GM19397 (cell line): ENCODE data around the gene GLIS2.

Experiments used
- ATAC-seq: cut with Tn5 transposase; IDR thresholded peaks from one replicate; pipeline ENCODE4 v1.9.1; 2021; ENCODE audit warnings: mild to moderate bottlenecking, moderate library complexity; ENCODE audit not compliant: unreplicated experiment

Gene GLIS2

GRCh38 chr16:4295581-4295980 lies 20.3 kb upstream of the GLIS2 start:
- no peak for ATAC-seq

DNA sequence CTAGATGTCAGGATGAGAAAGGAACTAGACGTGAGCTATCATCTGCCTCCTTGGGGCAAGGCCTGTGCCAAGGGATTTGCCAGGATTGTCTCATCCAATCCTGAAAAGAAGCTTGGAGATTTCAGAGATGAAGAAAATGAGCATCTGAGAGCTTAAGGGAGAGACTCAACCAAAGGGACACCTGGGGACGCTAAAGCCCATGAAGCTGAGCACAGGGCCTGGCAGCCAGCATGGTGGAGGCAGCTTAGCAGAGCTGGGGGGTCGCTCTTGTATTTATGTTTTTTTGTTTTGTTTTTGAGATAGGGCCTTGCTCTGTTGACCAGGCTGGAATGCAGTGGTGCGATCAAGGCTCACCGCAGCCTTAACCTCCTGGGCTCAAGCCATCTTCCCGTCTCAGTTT lies 18.4 kb upstream of the GLIS2 start:
- ATAC-seq = no peak

DNA sequence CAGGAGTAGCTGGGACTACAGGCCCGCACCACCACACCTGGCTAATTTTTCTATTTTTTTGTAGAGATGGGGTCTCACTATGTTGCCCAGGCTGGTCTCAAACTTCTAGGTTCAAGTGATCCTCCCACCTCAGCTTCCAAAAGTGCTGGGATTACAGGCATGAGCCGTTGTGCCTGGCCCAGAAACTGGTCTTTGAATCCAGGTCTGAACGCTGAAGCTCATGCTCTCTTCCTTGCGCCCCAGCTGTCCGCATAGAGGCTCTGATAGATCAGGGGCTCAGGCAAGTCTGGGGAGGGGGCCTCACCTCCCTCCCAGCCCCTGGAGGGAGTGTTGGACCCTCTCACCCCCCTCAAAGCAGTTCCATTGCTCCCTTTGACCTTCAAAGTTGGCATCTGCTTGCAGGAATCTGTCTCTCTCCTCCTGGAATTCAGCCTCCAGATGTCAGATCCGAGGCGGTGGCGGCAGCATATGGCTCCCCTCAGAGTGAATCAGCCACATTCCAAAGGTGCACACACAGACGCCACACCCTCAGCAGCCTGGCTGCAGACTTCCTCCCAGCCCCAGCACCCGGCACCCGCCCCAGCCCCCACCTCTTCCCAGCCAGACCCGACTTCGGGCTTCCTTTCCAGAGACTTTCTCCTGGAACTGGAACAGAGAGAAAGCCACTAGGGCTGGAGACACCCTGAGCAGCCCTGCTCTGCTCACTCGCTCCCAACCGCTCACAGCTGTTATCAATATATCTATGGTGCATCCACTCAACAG lies 16.9 kb upstream of the GLIS2 start:
- ATAC-seq = no peak

DNA sequence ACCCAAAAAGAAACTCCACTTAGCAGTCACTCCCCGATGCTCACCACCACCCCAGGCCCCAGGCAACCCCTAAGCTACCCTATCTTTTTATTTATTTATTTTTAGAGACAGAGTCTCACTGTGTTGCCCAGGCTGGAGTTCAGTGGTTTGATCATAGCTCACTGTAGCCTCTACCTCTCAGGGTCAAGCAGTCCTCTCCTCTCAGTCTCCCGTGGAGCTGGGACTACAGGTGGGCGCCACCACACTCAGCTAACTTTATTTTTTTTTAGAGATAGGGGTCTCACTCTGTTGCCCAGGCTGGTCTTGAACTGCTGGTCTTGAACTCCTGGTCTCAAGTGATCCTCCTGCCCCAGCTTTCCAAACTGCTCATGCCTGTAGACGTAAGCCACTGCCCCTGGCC lies 14.7 kb upstream of the GLIS2 start:
- ATAC-seq = no peak

DNA sequence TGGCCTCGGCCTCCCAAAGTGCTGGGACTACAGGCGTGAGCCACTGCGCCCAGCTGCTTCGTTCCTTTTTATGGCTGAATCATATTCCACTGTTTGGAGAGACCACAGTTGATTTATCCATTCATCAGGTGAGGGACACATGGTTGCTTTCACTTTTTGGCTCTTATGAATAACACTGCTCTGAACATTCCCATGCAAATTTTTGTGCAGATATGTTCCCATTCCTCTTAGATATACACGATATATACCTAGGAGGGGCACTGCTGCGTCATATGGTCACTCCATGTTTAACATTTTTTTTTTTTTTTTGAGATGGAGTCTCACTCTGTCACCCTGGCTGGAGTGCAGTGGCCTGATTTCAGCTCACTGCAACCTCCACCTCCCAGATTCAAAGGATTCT lies 13.9 kb upstream of the GLIS2 start:
- ATAC-seq = no peak

GRCh38 chr16:4303973-4304372 lies 11.9 kb upstream of the GLIS2 start:
- ATAC-seq = no peak

DNA sequence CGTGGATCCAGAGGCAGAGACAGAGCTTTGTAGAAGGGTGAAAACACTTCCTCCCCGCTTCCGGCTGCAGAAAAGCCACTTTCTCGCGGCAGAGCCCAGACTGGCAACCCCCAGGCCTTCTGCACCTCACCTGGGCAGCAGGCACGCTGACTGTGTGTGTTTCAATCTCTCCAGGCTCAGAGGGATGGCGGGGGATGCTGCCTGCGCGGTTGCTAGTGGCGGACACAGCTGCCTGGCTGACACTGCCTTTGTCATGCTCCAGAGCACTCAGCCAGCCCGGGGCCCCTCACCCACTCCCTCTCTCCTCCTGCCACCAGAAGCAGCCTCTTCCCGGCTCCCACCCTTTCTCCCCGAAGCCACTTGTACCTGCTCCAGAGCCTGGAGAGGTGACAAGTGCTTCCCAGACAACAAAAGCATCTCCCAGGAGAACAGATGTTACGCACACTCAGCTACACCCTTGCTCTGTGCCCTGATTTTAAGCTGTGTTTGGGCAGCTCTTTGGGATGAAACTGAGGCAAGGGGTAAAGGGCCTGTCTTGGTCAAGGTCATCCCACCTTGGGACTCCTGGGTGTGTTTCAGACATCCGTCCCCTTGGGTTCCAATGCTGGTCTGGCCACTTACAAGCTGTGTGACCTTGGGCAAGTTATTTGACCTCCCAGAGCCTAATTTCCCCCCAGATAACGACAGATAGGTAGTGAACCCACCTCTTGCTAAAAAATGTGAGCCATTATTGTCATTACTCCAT lies 9.2 kb upstream of the GLIS2 start:
- ATAC-seq = no peak

DNA sequence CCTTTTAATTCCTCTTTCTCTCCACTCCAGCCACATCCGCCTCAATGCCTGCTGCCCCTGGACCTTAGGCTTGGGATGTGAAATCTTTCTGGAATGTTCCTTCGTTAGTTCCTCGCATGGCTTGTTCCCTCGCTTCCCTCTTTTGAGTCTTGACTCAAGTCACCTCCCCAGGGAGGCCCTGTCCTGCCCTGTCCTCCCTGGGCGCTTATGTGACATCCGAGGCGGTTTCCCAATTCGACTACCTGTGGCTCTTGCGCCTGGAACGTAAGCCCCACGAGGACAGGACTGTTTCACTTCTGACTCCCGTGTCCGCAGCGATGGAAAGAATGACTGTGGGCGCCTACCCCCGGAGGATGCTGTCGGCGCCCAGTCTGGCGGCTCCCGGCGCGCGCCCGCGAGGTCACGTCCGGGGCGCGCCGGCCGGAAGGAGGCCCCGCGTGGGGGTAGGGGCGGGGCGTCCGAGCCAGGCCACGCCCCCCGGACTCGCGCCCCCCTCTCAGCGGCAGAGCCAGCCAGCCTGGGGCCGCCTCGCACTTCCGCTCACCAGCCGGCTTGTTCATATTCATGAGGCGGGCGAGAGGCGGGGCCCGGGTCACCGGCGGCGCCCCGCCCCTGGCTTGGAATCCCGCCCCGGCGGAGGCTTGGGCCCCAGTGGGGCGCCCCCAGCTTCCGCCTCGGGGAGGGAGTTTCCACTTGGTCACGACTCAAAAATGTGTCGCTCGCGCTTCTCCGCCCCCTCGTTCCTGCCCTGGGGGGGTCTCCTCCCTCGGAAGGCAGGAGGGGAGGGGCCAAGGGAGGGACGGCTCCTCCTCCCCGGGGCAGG lies 8.4 kb upstream of the GLIS2 start:
- ATAC-seq = peak; percentile 87

- ATAC-seq = no peak
Measured at GRCh38 chr16:4309102-4309832, 6.6 kb upstream of the GLIS2 start.

GRCh38 chr16:4309833-4310266 lies 6.0 kb upstream of the GLIS2 start:
- no peak for ATAC-seq

- ATAC-seq = no peak
Measured at GRCh38 chr16:4313563-4314531, 2.0 kb upstream of the GLIS2 start.

DNA sequence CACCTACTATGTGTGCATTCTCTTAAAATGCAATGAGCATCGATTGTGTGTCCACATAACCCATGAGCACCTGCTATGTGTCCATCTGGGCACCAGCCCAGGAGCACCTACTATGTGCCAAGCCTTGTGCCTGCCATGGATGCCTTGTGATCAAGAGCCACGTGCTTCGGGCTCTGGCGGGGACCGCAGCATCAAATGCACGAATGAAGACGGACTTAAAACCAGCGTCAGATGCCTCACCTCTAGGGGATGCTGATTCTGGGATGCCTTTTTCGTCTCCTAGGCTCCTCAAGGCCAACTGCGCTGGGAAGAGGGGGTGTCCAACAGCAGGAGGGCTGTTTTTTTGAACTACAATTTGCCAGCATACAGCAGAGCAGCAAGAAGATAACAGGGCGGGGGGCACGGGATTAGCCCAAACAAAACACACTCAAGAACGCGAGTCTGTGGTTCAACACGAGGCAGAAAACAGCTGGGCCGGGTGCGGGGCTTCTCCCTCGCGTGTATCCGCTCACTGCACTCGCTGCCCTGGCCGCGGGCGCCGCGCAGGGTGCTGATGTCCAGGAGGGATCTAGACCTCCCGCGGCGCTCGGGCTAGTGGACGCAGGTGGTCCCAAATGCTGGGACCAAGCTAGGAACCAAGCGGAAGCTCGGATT lies 1.2 kb upstream of the GLIS2 start:
- ATAC-seq = no peak

GRCh38 chr16:4316108-4316863 lies 419 bp downstream of the GLIS2 start:
- ATAC-seq = no peak

- ATAC-seq = no peak
Measured at GRCh38 chr16:4316864-4317531, 1.1 kb downstream of the GLIS2 start.

DNA sequence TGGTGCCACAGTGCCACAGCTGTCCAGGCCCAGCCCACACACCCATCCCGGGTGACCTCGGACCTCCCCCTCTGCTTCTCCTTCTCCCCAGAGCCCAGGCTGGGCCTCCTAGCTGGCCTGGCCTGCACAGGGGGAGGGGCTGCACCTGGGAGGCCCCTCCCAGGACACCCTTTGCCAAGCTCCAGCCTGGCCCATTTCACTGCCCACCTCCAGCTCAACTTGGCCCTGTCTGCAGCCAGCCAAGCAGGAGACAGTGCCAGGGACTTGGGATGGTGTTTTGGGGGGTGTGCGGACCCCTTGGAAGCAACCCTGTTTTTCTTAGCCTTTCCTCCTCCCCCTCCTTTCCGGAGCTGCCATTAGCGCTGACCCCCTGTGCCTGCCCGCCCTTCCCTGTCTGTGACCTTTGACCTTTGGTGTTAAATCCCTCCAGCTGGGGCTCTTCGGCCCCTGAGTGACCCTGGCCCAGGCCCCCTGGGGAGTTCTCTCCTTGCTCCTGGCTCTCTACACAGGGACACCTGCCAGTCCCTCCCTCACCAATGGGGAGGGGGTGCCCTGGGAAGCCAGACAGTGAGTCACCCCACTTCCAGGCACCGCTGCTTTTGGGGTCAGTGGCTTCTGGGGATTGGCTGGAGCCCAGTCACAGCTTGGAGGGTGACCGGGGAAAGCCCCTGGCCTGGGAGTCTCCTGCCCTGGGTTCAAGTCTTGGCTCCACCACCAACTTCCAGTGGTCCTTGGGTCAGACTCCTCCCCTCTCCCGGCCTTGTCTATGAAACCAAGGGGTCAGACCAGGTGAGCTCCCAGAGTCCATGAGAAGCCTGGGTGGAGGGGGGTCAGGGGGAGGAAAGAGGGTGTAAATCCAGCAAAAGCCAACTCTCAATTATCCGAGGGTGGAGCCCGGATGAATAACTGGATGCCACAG lies 1.9 kb downstream of the GLIS2 start:
- no peak for ATAC-seq

DNA sequence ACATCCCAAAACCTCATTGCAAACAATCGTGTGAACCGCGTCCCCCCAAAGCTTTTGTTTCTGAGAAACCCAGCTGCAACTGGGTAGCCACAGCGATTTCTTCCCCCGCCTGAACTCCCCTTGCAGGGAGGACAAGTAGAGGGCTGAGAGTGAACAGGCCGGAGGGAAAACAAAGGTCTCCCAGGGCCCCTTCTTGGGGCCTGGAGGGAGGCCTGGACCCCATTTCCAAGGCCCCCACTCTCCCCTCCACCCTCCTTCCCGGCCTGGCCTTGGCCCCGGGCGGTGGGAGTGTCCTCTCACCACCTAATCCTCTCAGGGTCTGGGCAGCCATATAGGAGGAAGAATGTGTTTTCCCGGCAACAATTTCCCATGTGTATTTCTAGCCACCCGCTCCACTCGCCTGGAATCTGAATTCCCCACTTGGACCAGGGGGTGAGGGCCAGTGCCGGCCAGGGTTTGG lies 2.6 kb downstream of the GLIS2 start:
- no peak for ATAC-seq

GRCh38 chr16:4318967-4319366 lies 3.1 kb downstream of the GLIS2 start:
- no peak for ATAC-seq
